Measurements from ENCODE around the gene CGB2. TPM values are rescaled to one million over a fixed set of nuclear protein-coding genes. Genes with fewer than 3 reads are reported as not detected.
"Not testable (repeated sequence)": the region's sequence is repeated elsewhere in the genome, so short reads cannot be mapped to it uniquely, and the experiment has no call there.

CGB2 gene
- total and polyA plus RNA-seq, 2 of the 13 experiments (the other 11 are each of a cell fraction or from before 2014, with no cell fraction given): not detected

DNA sequence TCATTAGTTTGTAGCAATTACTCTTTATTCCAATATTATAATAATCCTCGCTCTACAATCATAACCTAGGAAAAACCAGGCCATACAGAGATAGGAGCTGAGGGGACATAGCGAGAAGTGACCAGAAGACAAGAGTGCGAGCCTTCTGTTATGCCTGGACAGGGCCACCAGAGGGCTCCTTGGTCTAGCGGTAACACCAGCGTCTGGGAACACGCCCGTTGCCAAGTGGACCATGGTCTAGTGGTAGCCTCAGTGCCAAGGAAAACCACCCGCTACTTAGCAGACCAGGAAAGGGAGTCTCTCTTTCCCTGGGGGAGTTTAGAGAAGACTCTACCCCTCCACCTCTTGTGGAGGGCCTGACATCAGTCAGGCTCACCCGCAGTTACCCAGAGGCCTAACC is 43.2 kb downstream of the CGB2 start:
- H3K9me3 ChIP-seq (ENCODE audit: low read length); ATAC-seq; H3K36me3 ChIP-seq (replicated peaks in 1 of 2; ENCODE audit: control insufficient read depth in 1 of 2, insufficient read depth in 2 of 2, low read length in 2 of 2); H3K4me3 ChIP-seq (replicated peaks in 1 of 3; ENCODE audit: insufficient read depth in 1 of 3, low read depth in 2 of 3, low read length in 3 of 3); H3K9ac ChIP-seq (ENCODE audit: insufficient read depth, low read depth, low read length); H4K20me1 ChIP-seq (ENCODE audit: insufficient read depth, low read length); H3K4me1 ChIP-seq (ENCODE audit: insufficient read depth, low read length); POLR2A ChIA-PET; BruUV-seq (replicated peaks); H3K79me2 ChIP-seq (ENCODE audit: insufficient read depth, low read length); H2AFZ ChIP-seq (ENCODE audit: low read length); in situ Hi-C loops (cut with HindIII; ENCODE audit: extremely low pct_ligation_motif_present, low pct_unique_long_range_greater_than_20kb); intact Hi-C loops (cut with micrococcal nuclease; ENCODE audit: unreplicated experiment); H3K4me2 ChIP-seq (ENCODE audit: low read depth, low read length); H3K27ac ChIP-seq (ENCODE audit: extremely low read length, insufficient read depth, low read length): not testable (repeated sequence)
- CTCF ChIA-PET (ENCODE audit: low intra/inter-chr PET ratio, low total read pairs): interaction anchor here (0.8 kb wide), 1 partner anchor 133 kb away, joined by 3 read pairs; no protein-coding TSS in a partner anchor
- FAIRE-seq: peak; percentile 46
- peak; percentile 20 for DNase-seq (ENCODE audit: low spot score)
- peaks cover 2 to 22% of the 10 kb centered on the region in 2 experiments for H3K27me3 ChIP-seq (ENCODE audit: control insufficient read depth in 1 of 2, insufficient read depth in 2 of 2, low read length in 2 of 2)
- WGBS (ENCODE audit: low lambda C conversion rate): 8% methylated on average over 8 of the region's 9 CpGs
- 0 out of 2 replicates have a peak, but pooled peaks have one; percentile 21 for TF ChIP-seq ARID5B (CRISPR knock-in tag; IDR thresholded peaks at IDR 0.05)
- TF ChIP-seq, protein P1, sequence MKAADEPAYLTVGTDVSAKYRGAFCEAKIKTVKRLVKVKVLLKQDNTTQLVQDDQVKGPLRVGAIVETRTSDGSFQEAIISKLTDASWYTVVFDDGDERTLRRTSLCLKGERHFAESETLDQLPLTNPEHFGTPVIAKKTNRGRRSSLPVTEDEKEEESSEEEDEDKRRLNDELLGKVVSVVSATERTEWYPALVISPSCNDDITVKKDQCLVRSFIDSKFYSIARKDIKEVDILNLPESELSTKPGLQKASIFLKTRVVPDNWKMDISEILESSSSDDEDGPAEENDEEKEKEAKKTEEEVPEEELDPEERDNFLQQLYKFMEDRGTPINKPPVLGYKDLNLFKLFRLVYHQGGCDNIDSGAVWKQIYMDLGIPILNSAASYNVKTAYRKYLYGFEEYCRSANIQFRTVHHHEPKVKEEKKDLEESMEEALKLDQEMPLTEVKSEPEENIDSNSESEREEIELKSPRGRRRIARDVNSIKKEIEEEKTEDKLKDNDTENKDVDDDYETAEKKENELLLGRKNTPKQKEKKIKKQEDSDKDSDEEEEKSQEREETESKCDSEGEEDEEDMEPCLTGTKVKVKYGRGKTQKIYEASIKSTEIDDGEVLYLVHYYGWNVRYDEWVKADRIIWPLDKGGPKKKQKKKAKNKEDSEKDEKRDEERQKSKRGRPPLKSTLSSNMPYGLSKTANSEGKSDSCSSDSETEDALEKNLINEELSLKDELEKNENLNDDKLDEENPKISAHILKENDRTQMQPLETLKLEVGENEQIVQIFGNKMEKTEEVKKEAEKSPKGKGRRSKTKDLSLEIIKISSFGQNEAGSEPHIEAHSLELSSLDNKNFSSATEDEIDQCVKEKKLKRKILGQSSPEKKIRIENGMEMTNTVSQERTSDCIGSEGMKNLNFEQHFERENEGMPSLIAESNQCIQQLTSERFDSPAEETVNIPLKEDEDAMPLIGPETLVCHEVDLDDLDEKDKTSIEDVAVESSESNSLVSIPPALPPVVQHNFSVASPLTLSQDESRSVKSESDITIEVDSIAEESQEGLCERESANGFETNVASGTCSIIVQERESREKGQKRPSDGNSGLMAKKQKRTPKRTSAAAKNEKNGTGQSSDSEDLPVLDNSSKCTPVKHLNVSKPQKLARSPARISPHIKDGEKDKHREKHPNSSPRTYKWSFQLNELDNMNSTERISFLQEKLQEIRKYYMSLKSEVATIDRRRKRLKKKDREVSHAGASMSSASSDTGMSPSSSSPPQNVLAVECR (CRISPR knock-in tag; IDR thresholded peaks at IDR 0.05; ENCODE audit: borderline replicate concordance): peak; percentile 19; the same call in 1 of the 2 replicates
- peak; percentile 87 for TF ChIP-seq CTCF (CRISPR knock-in tag; IDR thresholded peaks at IDR 0.05)
- TF ChIP-seq, protein P2, sequence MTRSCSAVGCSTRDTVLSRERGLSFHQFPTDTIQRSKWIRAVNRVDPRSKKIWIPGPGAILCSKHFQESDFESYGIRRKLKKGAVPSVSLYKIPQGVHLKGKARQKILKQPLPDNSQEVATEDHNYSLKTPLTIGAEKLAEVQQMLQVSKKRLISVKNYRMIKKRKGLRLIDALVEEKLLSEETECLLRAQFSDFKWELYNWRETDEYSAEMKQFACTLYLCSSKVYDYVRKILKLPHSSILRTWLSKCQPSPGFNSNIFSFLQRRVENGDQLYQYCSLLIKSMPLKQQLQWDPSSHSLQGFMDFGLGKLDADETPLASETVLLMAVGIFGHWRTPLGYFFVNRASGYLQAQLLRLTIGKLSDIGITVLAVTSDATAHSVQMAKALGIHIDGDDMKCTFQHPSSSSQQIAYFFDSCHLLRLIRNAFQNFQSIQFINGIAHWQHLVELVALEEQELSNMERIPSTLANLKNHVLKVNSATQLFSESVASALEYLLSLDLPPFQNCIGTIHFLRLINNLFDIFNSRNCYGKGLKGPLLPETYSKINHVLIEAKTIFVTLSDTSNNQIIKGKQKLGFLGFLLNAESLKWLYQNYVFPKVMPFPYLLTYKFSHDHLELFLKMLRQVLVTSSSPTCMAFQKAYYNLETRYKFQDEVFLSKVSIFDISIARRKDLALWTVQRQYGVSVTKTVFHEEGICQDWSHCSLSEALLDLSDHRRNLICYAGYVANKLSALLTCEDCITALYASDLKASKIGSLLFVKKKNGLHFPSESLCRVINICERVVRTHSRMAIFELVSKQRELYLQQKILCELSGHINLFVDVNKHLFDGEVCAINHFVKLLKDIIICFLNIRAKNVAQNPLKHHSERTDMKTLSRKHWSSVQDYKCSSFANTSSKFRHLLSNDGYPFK (CRISPR knock-in tag; IDR thresholded peaks at IDR 0.05; ENCODE audit: borderline replicate concordance): 0 out of 2 replicates have a peak, but pooled peaks have one; percentile 27
- TF ChIP-seq KDM2A (CRISPR knock-in tag; IDR thresholded peaks at IDR 0.05; ENCODE audit: borderline replicate concordance, low read depth): peak; percentile 47; the same call in 1 of the 2 replicates
- TF ChIP-seq STAG1 (CRISPR knock-in tag; IDR thresholded peaks at IDR 0.05): peak; percentile 82
- peak; percentile 62 for TF ChIP-seq SMC3 (IDR thresholded peaks at IDR 0.05; ENCODE audit: low read length)
- TF ChIP-seq THRA (CRISPR knock-in tag; IDR thresholded peaks at IDR 0.05; ENCODE audit: borderline replicate concordance): peak; percentile 18; the same call in 1 of the 2 replicates
